ENCODE results near the gene PIK3CB. TPM values are rescaled to one million over a fixed set of nuclear protein-coding genes. Genes with fewer than 3 reads are reported as not detected.
"Not testable (repeated sequence)": the region's sequence is repeated elsewhere in the genome, so short reads cannot be mapped to it uniquely, and the experiment has no call there.

The PIK3CB gene
- total RNA-seq, 1 donor from 2014 or later = 14.4 TPM

GRCh38 chr3:138833899-138834595, 681 bp downstream of the PIK3CB start:
- H3K9me3 Mint-ChIP-seq = peaks cover 2% of the 10 kb centered on the region
- H3K27ac Mint-ChIP-seq (ENCODE audit: unreplicated experiment) = no peak overlapping the region
- H3K36me3 Mint-ChIP-seq (ENCODE audit: low read depth) = peaks cover 9% of the 10 kb centered on the region
- no peaks in the 10 kb centered on the region for H3K27me3 Mint-ChIP-seq (ENCODE audit: low read depth)
- H3K4me1 Mint-ChIP-seq = peaks cover 14% of the 10 kb centered on the region
- DNase-seq (ENCODE audit: low read depth, low spot score) = no peak
- H3K4me3 Mint-ChIP-seq = peak overlapping the region; percentile 82
- TF ChIP-seq CTCF (conservative IDR thresholded peaks at IDR 0.05) = peak; percentile 55

- Mint-ChIP-seq H3K4me3 (peak overlapping the region; percentile 32), H3K4me1 (peaks cover 14% of the 10 kb centered on the region)
- DNase-seq (ENCODE audit: low read depth, low spot score); H3K27me3 Mint-ChIP-seq (ENCODE audit: low read depth); H3K9me3 Mint-ChIP-seq; H3K36me3 Mint-ChIP-seq (ENCODE audit: low read depth); H3K27ac Mint-ChIP-seq (ENCODE audit: unreplicated experiment): not testable (repeated sequence)
Observed at GRCh38 chr3:138832473-138833057, 2.2 kb downstream of the PIK3CB start.

- Mint-ChIP-seq H3K9me3 (peaks cover 2% of the 10 kb centered on the region), H3K27ac (ENCODE audit: unreplicated experiment) (no peak overlapping the region), H3K27me3 (ENCODE audit: low read depth) (no peaks in the 10 kb centered on the region), H3K4me1 (peaks cover 8% of the 10 kb centered on the region), H3K36me3 (ENCODE audit: low read depth) (peaks cover 9% of the 10 kb centered on the region), H3K4me3 (peak overlapping the region; percentile 17)
- no peak for DNase-seq (ENCODE audit: low read depth, low spot score)
- no peak for TF ChIP-seq CTCF (conservative IDR thresholded peaks at IDR 0.05)
Observed at GRCh38 chr3:138829886-138830510, 4.7 kb downstream of the PIK3CB start.

- no peak for DNase-seq (ENCODE audit: low read depth, low spot score)
- no peak for TF ChIP-seq CTCF (conservative IDR thresholded peaks at IDR 0.05)
- Mint-ChIP-seq H3K4me3 (peak overlapping the region; percentile 17), H3K9me3 (peaks cover 2% of the 10 kb centered on the region), H3K4me1 (peaks cover 7% of the 10 kb centered on the region), H3K27ac (ENCODE audit: unreplicated experiment) (peak overlapping the region; percentile 44), H3K36me3 (ENCODE audit: low read depth) (peaks cover 9% of the 10 kb centered on the region), H3K27me3 (ENCODE audit: low read depth) (no peaks in the 10 kb centered on the region)
Observed at GRCh38 chr3:138829097-138829496, 5.6 kb downstream of the PIK3CB start.

GRCh38 chr3:138827222-138827621, 7.5 kb downstream of the PIK3CB start:
- no peaks in the 10 kb centered on the region for H3K4me1 Mint-ChIP-seq
- H3K9me3 Mint-ChIP-seq = peaks cover 2% of the 10 kb centered on the region
- no peak for TF ChIP-seq CTCF (conservative IDR thresholded peaks at IDR 0.05)
- no peaks in the 10 kb centered on the region for H3K27me3 Mint-ChIP-seq (ENCODE audit: low read depth)
- H3K4me3 Mint-ChIP-seq = no peak overlapping the region
- no peak overlapping the region for H3K27ac Mint-ChIP-seq (ENCODE audit: unreplicated experiment)
- no peak for DNase-seq (ENCODE audit: low read depth, low spot score)
- peaks cover 7% of the 10 kb centered on the region for H3K36me3 Mint-ChIP-seq (ENCODE audit: low read depth)

- H3K36me3 Mint-ChIP-seq (ENCODE audit: low read depth) = peaks cover 7% of the 10 kb centered on the region
- no peak overlapping the region for H3K27ac Mint-ChIP-seq (ENCODE audit: unreplicated experiment)
- no peaks in the 10 kb centered on the region for H3K4me1 Mint-ChIP-seq
- no peak overlapping the region for H3K4me3 Mint-ChIP-seq
- peaks cover 2% of the 10 kb centered on the region for H3K9me3 Mint-ChIP-seq
- TF ChIP-seq CTCF (conservative IDR thresholded peaks at IDR 0.05) = no peak
- DNase-seq (ENCODE audit: low read depth, low spot score) = no peak
- no peaks in the 10 kb centered on the region for H3K27me3 Mint-ChIP-seq (ENCODE audit: low read depth)
Observed at GRCh38 chr3:138825336-138825735, 9.4 kb downstream of the PIK3CB start.

Measured in neural crest cell (in vitro differentiated cells).